PC-9 (cell line): ENCODE data around the gene PHYHD1. TPM values are rescaled to one million over a fixed set of nuclear protein-coding genes. Genes with fewer than 3 reads are reported as not detected.
"Not testable (repeated sequence)": the region's sequence is repeated elsewhere in the genome, so short reads cannot be mapped to it uniquely, and the experiment has no call there.

Experiments
- BruUV-seq: library from RNA; stranded (reverse); fragments of 400-500 nt; replicated peaks from 2 replicates; lab custom pipeline; 2021; lab: Mats Ljungman, UMichigan
- CTCF ChIA-PET: fragments of 300-600 bp; sonication (Branson Sonifier 250); formaldehyde crosslinking; loops from one replicate; lab custom pipeline; 2022; ENCODE audit warnings: antibody characterized with exemption; lab: Charles Lee
- POLR2A ChIA-PET: fragments of 300-600 bp; sonication (Branson Sonifier 250); formaldehyde crosslinking; loops from one replicate; lab custom pipeline; 2022; ENCODE audit warnings: antibody characterized with exemption; ENCODE audit not compliant: unreplicated experiment; lab: Charles Lee
- DNase-seq, 2 experiments: peaks; one replicate each; pipeline versions ENCODE4 v3.0.0 to v3.0.0-alpha.2; 2015 to 2022; ENCODE audit warnings: mixed read lengths in 1 of 2
- H2AFZ ChIP-seq: fragments of 200-600 bp; sonication (generic); 2 replicates; pipeline ENCODE4 v1.8.1; 2017; ENCODE audit warnings: antibody characterized with exemption
- H3F3A ChIP-seq: fragments of 200-600 bp; sonication (generic); 2 replicates; pipeline ENCODE4 v1.8.1; 2017; ENCODE audit warnings: antibody characterized with exemption, mild to moderate bottlenecking, low read depth; ENCODE audit not compliant: insufficient read depth
- H3K27ac ChIP-seq: fragments of 200-600 bp; sonication (generic); 2 replicates; pipeline ENCODE4 v1.6.1; 2016; ENCODE audit warnings: mixed run types
- H3K27me3 ChIP-seq: fragments of 200-600 bp; sonication (generic); 2 replicates; pipeline ENCODE4 v1.6.1; 2016; ENCODE audit warnings: low read depth, mixed run types; ENCODE audit not compliant: insufficient read depth
- H3K36me3 ChIP-seq: fragments of 200-600 bp; sonication (generic); 2 replicates; pipeline ENCODE4 v1.6.1; 2016; ENCODE audit warnings: low read depth, mixed run types
- H3K4me1 ChIP-seq: fragments of 200-600 bp; sonication (generic); replicated peaks from 2 replicates; pipeline ENCODE4 v1.6.1; 2016; ENCODE audit warnings: mixed run types; ENCODE audit not compliant: insufficient read depth
- H3K4me2 ChIP-seq: fragments of 200-600 bp; sonication (generic); 2 replicates; pipeline ENCODE4 v1.6.1; 2017; ENCODE audit warnings: mixed run types
- H3K4me3 ChIP-seq: fragments of 200-600 bp; sonication (generic); 2 replicates; pipeline ENCODE4 v1.6.1; 2016; ENCODE audit warnings: mixed run types
- H3K79me2 ChIP-seq: fragments of 200-600 bp; sonication (generic); 2 replicates; pipeline ENCODE4 v1.6.1; 2017; ENCODE audit warnings: low read depth, mixed run types
- H3K9me2 ChIP-seq: fragments of 200-600 bp; sonication (generic); 2 replicates; pipeline ENCODE4 v1.8.1; 2017; ENCODE audit warnings: mild to moderate bottlenecking; ENCODE audit not compliant: insufficient read depth
- H3K9me3 ChIP-seq: fragments of 200-600 bp; sonication (generic); 2 replicates; pipeline ENCODE4 v1.8.1; 2016; ENCODE audit warnings: low read depth; ENCODE audit not compliant: insufficient read depth
- H4K20me1 ChIP-seq: fragments of 200-600 bp; sonication (generic); 2 replicates; pipeline ENCODE4 v1.8.1; 2017; ENCODE audit not compliant: insufficient read depth
- CTCF ChIP-seq: fragments of 200-600 bp; sonication (generic); conservative IDR thresholded peaks from 2 replicates; pipeline ENCODE4 v1.6.1; 2017; ENCODE audit warnings: mixed run types, antibody characterized with exemption, mild to moderate bottlenecking, moderate library complexity
- EZH2 ChIP-seq: fragments of 200-600 bp; sonication (generic); IDR thresholded peaks from 2 replicates; pipeline ENCODE4 v1.8.0; 2017; ENCODE audit warnings: antibody characterized with exemption, low read depth
- intact Hi-C: fragments of 100-400 bp; cut with micrococcal nuclease; formaldehyde crosslinking; loops from one replicate; pipeline ENCODE4 v1.10.0; 2022; ENCODE audit not compliant: unreplicated experiment
- total RNA-seq: library from RNA; stranded (reverse); gene quantifications from 2 replicates; pipeline ENCODE4 v1.2.3, GENCODE V29; 2021

The PHYHD1 gene
- total RNA-seq, 1 experiment from 2014 or later: 4.2 TPM

DNA sequence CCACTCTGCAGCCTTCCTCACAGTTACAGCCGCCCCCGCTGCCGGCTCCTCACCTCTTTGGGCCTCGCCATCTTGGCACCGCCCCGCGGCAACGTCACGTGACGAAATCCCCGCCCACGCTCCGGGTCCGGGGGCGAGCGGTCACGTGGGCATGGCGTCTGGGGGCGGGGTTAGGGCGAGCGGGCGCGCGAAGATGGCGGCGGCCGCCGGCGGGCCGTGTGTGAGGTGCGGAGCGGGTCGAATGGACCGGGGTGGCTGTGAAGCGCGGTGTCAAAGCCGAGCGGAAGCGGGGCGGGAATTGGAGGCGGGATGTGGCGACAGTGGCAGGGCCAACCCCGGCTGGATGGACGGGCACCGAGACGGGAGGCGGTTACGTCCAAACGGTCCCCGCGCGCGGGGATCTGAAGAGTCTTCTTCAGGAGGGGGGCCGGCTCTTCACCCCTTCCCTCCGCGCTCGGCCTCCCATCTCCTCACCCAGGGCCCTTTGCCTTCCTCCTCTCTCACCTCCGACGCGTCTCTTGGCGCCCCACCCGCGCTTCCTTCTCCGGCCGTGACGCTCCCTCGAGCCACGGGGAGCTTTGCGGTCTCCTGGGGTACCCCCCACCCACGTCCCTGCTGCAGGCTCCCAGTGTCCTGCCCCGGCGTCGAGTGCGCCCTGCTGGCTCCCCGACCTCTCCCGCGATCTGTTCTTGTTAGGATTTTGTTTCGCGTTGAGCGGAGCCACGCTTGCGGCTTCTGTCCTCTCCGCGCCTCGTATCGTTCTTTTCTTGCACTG lies 26.9 kb downstream of the PHYHD1 start, which contains the start of the genes DOLK and NUP188:
TSS of gene DOLK (minus strand) at position 77 of the 775 bp plus-strand sequence. CDS start 300 bp downstream, outside the sequence.
TSS of gene NUP188 (plus strand) at position 173 of the 775 bp plus-strand sequence. CDS start at position 194, 21 bp downstream.
- peak; percentile 80 to 98 for DNase-seq
- POLR2A ChIA-PET: interaction anchor here (0.6 kb wide), 1 partner anchor 45 kb away, joined by 3 read pairs; no protein-coding TSS in a partner anchor

GRCh38 chr9:128961403-128961802 lies 40.6 kb downstream of the PHYHD1 start:
- H3F3A ChIP-seq, H4K20me1 ChIP-seq, intact Hi-C loops, H3K4me1 ChIP-seq, H3K79me2 ChIP-seq, H3K4me3 ChIP-seq, H3K27ac ChIP-seq, H3K9me2 ChIP-seq, H3K36me3 ChIP-seq, H3K4me2 ChIP-seq, H2AFZ ChIP-seq, POLR2A ChIA-PET, H3K27me3 ChIP-seq, DNase-seq, H3K9me3 ChIP-seq, BruUV-seq: not testable (repeated sequence)
- CTCF ChIA-PET: interaction anchor here (0.5 kb wide), 1 partner anchor 34 kb away, joined by 3 read pairs; no protein-coding TSS in a partner anchor

More for the DNA sequence above, 26.9 kb downstream of the PHYHD1 start, which contains the start of the genes DOLK and NUP188:
- peaks cover 6% of the 10 kb centered on the region; the same call in 1 of the 2 replicates for H3K4me1 ChIP-seq
- no peaks in the 10 kb centered on the region; the same call in 1 of the 2 replicates for H3K36me3 ChIP-seq
- intact Hi-C loops: loop anchor here (1.0 to 5.0 kb wide), 3 partner anchors 45 to 85 kb away; partner anchors contain the start of genes KYAT1 and LRRC8A
- no peaks in the 10 kb centered on the region for H3K9me3 ChIP-seq
- H3K4me2 ChIP-seq: peak within 1 kb of the TSS; percentile 99
- H3K79me2 ChIP-seq: peaks cover 29% of the 10 kb centered on the region; the same call in 1 of the 2 replicates
- TF ChIP-seq CTCF (no peak), EZH2 (no peak)
- peak within 1 kb of the TSS; percentile 61 for H3K27ac ChIP-seq
- CTCF ChIA-PET: interaction anchor here (0.5 to 1.0 kb wide), 2 partner anchors 18 to 80 kb away, joined by 3 to 11 read pairs; partner anchors contain the start of gene SH3GLB2
- H2AFZ ChIP-seq: peak within 1 kb of the TSS; percentile 100
- H3K9me2 ChIP-seq: no peaks in the 10 kb centered on the region
- peak within 1 kb of the TSS; percentile 96 for H3K4me3 ChIP-seq
- H3F3A ChIP-seq: peaks cover 7% of the 10 kb centered on the region
- TSS peak; percentile 41 for BruUV-seq
- H4K20me1 ChIP-seq: no peaks in the 10 kb centered on the region
- no peaks in the 10 kb centered on the region for H3K27me3 ChIP-seq

DNA sequence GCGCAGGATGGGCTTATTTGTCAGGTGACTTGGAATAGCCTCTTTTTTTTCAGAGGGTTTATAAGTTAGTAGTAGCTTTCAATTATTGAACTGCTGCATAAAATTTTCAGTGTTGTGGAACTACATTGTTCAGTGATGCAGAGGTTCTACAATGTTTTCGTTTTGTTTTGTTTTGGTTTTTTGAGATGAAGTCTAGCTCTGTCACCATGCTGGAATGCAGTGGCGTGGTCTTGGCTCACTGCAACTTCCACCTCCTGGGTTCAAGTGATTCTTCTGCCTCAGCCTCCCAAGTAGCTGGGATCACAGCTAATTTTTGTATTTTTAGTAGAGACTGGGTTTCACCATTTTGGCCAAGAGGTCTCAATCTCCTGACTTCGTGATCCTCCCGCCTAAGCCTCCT lies 48.7 kb downstream of the PHYHD1 start:
- H2AFZ ChIP-seq: no peak overlapping the region
- no peaks in the 10 kb centered on the region; the same call in 1 of the 2 replicates for H4K20me1 ChIP-seq
- H3K9me2 ChIP-seq: no peaks in the 10 kb centered on the region
- H3K36me3 ChIP-seq: peaks cover 11% of the 10 kb centered on the region
- no peaks in the 10 kb centered on the region for H3K79me2 ChIP-seq
- no peaks in the 10 kb centered on the region for H3K27me3 ChIP-seq
- DNase-seq: no peak
- intact Hi-C loops: no loop called here
- no peak overlapping the region for H3K27ac ChIP-seq
- ChIA-PET CTCF (no interaction called here), POLR2A (no interaction called here)
- BruUV-seq: no TSS peak
- TF ChIP-seq CTCF (no peak), EZH2 (no peak)
- no peaks in the 10 kb centered on the region for H3K4me1 ChIP-seq
- H3K4me3 ChIP-seq: no peak overlapping the region
- no peaks in the 10 kb centered on the region for H3F3A ChIP-seq
- no peak overlapping the region for H3K4me2 ChIP-seq
- no peaks in the 10 kb centered on the region for H3K9me3 ChIP-seq
